MM.1S (cell line): ENCODE results near the gene BCAS3.

ENCODE experiments used
- DNase-seq: peaks from one replicate; pipeline ENCODE4 v3.0.0-alpha.2; 2015
- H2AFZ ChIP-seq: fragments of 300-600 bp; sonication (generic); 2 replicates; pipeline ENCODE4 v1.6.0; 2016; ENCODE audit warnings: antibody characterized with exemption, low read length
- H3F3A ChIP-seq: fragments of 300-600 bp; sonication (generic); 2 replicates; pipeline ENCODE4 v1.6.1; 2016; ENCODE audit warnings: mild to moderate bottlenecking, antibody characterized with exemption, low read length, moderate library complexity, mixed read lengths; ENCODE audit not compliant: insufficient read depth
- H3K27ac ChIP-seq: fragments of 300-600 bp; sonication (generic); 2 replicates; pipeline ENCODE4 v1.5.1; 2016; ENCODE audit warnings: mild to moderate bottlenecking, low read length
- H3K27me3 ChIP-seq: fragments of 300-600 bp; sonication (generic); replicated peaks from 2 replicates; pipeline ENCODE4 v1.6.0; 2016; ENCODE audit warnings: low read length; ENCODE audit not compliant: insufficient read depth
- H3K36me3 ChIP-seq: fragments of 300-600 bp; sonication (generic); replicated peaks from 2 replicates; pipeline ENCODE4 v1.6.1; 2016; ENCODE audit warnings: mild to moderate bottlenecking, low read length, mixed read lengths; ENCODE audit not compliant: insufficient read depth
- H3K4me1 ChIP-seq: fragments of 300-600 bp; sonication (generic); 2 replicates; pipeline ENCODE4 v1.6.1; 2016; ENCODE audit warnings: low read length, mixed read lengths
- H3K4me2 ChIP-seq: fragments of 300-600 bp; sonication (generic); 2 replicates; pipeline ENCODE4 v1.6.0; 2016; ENCODE audit warnings: low read depth, low read length
- H3K4me3 ChIP-seq: fragments of 300-600 bp; sonication (generic); 2 replicates; pipeline ENCODE4 v1.5.1; 2016; ENCODE audit warnings: low read length, mixed read lengths
- H3K79me2 ChIP-seq: fragments of 300-600 bp; sonication (generic); 2 replicates; pipeline ENCODE4 v1.6.1; 2016; ENCODE audit warnings: mixed run types, low read length, mixed read lengths
- H3K9ac ChIP-seq: fragments of 300-600 bp; sonication (generic); 2 replicates; pipeline ENCODE4 v1.6.1; 2016; ENCODE audit warnings: low read length, mixed read lengths
- H3K9me2 ChIP-seq: fragments of 300-600 bp; sonication (generic); replicated peaks from 2 replicates; pipeline ENCODE4 v1.6.1; 2016; ENCODE audit warnings: mild to moderate bottlenecking, low read length, mixed read lengths; ENCODE audit not compliant: insufficient read depth
- H3K9me3 ChIP-seq: fragments of 300-600 bp; sonication (generic); replicated peaks from 2 replicates; pipeline ENCODE4 v1.6.1; 2016; ENCODE audit warnings: mild to moderate bottlenecking, low read length, mixed read lengths; ENCODE audit not compliant: insufficient read depth
- H4K20me1 ChIP-seq: fragments of 300-600 bp; sonication (generic); 2 replicates; pipeline ENCODE4 v1.6.1; 2016; ENCODE audit warnings: mild to moderate bottlenecking, low read length, moderate library complexity, mixed read lengths; ENCODE audit not compliant: insufficient read depth
- CTCF ChIP-seq: fragments of 300-600 bp; sonication (generic); IDR thresholded peaks from 2 replicates; pipeline ENCODE4 v1.5.1; 2016; ENCODE audit warnings: antibody characterized with exemption, low read length, mixed read lengths
- EZH2 ChIP-seq: fragments of 300-600 bp; sonication (generic); optimal IDR thresholded peaks from 2 replicates; pipeline ENCODE3; 2017; ENCODE audit warnings: low read depth, mild to moderate bottlenecking, antibody characterized with exemption, low read length, mixed read lengths
- EZH2phosphoT487 ChIP-seq: fragments of 300-600 bp; sonication (generic); IDR thresholded peaks from 2 replicates; pipeline ENCODE4 v1.6.1; 2018; ENCODE audit warnings: antibody characterized with exemption, low read length

The BCAS3 gene

DNA sequence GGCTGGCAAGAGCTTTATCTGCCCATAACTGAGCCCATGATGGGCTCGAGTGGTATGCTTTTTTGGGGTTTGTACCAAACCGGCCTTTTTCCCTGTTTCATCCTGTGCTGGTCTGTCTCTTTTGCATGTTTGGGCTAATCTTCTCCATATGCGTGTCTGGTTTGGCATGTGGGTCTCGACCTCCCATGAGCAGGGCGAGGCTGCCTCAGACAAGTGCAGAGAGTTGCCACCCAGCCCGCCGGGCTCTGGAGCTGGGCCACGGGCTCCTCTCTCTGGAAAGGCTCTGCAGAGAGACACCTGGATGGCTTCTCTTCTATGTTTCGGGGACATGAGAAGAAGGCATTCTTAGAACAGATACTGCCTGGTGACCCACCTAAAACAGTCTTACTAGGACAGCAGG lies 654.2 kb downstream of the BCAS3 start:
- no peaks in the 10 kb centered on the region for H4K20me1 ChIP-seq
- H3K27me3 ChIP-seq: no peaks in the 10 kb centered on the region
- no peaks in the 10 kb centered on the region for H3F3A ChIP-seq
- H3K4me2 ChIP-seq: no peak overlapping the region
- no peak overlapping the region for H3K4me3 ChIP-seq
- DNase-seq: no peak
- TF ChIP-seq CTCF (no peak), EZH2phosphoT487 (no peak), EZH2 (no peak)
- no peaks in the 10 kb centered on the region for H3K9me3 ChIP-seq
- H3K4me1 ChIP-seq: no peaks in the 10 kb centered on the region
- H3K36me3 ChIP-seq: no peaks in the 10 kb centered on the region
- H2AFZ ChIP-seq: no peak overlapping the region
- H3K79me2 ChIP-seq: no peaks in the 10 kb centered on the region
- no peaks in the 10 kb centered on the region for H3K9me2 ChIP-seq
- no peak overlapping the region for H3K9ac ChIP-seq
- H3K27ac ChIP-seq: no peak overlapping the region

GRCh38 chr17:61333136-61333535 lies 655.5 kb downstream of the BCAS3 start:
- Histone ChIP-seq H3K4me3 (no peak overlapping the region), H3K9me3 (no peaks in the 10 kb centered on the region), H3K4me2 (no peak overlapping the region), H3K9ac (no peak overlapping the region), H3K36me3 (no peaks in the 10 kb centered on the region), H3K27ac (no peak overlapping the region), H3K79me2 (no peaks in the 10 kb centered on the region), H3K4me1 (no peaks in the 10 kb centered on the region), H2AFZ (no peak overlapping the region), H4K20me1 (no peaks in the 10 kb centered on the region), H3K27me3 (no peaks in the 10 kb centered on the region), H3K9me2 (no peaks in the 10 kb centered on the region), H3F3A (no peaks in the 10 kb centered on the region)
- TF ChIP-seq EZH2phosphoT487 (no peak), EZH2 (no peak), CTCF (no peak)
- DNase-seq: no peak

DNA sequence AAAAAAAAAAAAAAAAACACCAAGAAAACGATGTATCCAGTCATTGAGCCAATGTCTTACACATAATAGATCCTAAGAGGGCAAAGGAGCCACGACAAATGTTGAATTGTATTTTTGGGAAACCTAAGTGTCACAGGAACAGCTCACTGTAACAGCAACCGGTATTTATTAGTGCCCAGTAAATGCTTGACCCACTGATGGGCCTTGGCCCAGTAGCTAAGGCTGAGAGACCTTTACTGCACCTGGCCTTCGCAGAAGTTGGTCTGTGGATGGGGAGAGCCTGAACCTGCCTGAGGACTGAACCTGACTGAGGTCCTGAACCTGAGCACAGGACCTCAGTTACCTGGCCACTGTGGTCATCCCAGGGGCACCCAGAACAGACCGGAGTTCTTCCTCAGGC lies 657.0 kb downstream of the BCAS3 start:
- no peak overlapping the region for H3K9ac ChIP-seq
- no peaks in the 10 kb centered on the region for H3K9me2 ChIP-seq
- H3K4me3 ChIP-seq: no peak overlapping the region
- no peaks in the 10 kb centered on the region for H3K36me3 ChIP-seq
- no peaks in the 10 kb centered on the region for H3K27me3 ChIP-seq
- no peaks in the 10 kb centered on the region for H4K20me1 ChIP-seq
- H2AFZ ChIP-seq: no peak overlapping the region
- no peaks in the 10 kb centered on the region for H3F3A ChIP-seq
- H3K27ac ChIP-seq: no peak overlapping the region
- no peak for DNase-seq
- H3K4me1 ChIP-seq: no peaks in the 10 kb centered on the region
- H3K9me3 ChIP-seq: no peaks in the 10 kb centered on the region
- no peak overlapping the region for H3K4me2 ChIP-seq
- no peaks in the 10 kb centered on the region for H3K79me2 ChIP-seq
- TF ChIP-seq CTCF (no peak), EZH2phosphoT487 (no peak), EZH2 (no peak)
